ENCODE measurements around the gene H2BK1.

H2BK1 gene

DNA sequence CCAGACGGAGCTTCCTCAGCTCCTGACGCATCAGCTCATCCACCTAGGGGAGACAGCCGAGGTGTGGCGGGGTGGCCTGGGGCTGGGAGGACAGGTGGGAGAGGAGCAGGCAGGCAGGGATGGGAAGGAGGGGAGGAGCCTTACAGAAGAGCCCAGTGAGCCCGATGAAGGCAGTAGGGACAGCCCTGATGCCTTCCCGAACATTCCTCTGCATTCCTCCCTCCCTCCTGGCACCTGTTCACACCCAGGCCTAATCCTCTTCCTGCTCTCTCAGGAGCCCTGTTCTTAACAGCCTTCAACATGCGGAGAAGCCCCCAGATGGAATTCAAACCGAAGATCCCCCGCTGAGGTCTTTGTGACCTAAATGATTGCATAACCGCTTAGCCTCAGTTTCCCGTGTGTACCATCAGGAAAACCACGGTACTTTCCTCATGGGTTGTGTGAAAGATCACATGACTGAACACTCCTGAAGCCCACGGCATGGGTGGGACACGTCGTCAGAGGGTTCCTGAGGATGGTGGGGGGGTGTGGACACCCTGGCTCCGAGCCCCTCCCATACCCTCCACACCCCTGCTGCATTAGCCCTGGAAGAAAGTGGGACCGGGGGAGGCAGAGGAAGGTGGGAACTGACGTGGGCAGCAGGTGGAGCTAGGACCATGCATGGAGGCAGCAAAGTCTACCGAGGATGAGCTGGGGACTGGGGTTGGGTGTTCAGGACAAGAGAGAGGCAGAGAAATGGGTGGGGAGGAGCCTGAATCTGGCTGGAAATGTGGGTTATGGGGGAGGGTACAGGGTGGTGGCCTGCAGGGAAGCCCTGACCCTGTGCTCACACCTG lies 14.5 kb downstream of the H2BK1 start:
- H3K9me2 ChIP-seq (replicated peaks; ENCODE audit: control insufficient read depth, low read length), result no peaks in the 10 kb centered on the region
- no peaks in the 10 kb centered on the region for H3F3A ChIP-seq (ENCODE audit: control insufficient read depth, insufficient read depth)
- no peaks in the 10 kb centered on the region for H4K20me1 ChIP-seq (ENCODE audit: control insufficient read depth, insufficient read depth, low read depth, low read length)
- no peak overlapping the region for H3K27ac ChIP-seq (ENCODE audit: low read depth, low read length)
- no peaks in the 10 kb centered on the region for H3K9me3 ChIP-seq (ENCODE audit: control insufficient read depth, insufficient read depth, low read length)
- H3K27me3 ChIP-seq (ENCODE audit: control insufficient read depth, low read length), result peaks cover 13% of the 10 kb centered on the region
- no peak overlapping the region for H3K4me3 ChIP-seq (ENCODE audit: low read length)
- no peaks in the 10 kb centered on the region for H3K36me3 ChIP-seq (ENCODE audit: control insufficient read depth, low read length)
- TF ChIP-seq, protein P1, sequence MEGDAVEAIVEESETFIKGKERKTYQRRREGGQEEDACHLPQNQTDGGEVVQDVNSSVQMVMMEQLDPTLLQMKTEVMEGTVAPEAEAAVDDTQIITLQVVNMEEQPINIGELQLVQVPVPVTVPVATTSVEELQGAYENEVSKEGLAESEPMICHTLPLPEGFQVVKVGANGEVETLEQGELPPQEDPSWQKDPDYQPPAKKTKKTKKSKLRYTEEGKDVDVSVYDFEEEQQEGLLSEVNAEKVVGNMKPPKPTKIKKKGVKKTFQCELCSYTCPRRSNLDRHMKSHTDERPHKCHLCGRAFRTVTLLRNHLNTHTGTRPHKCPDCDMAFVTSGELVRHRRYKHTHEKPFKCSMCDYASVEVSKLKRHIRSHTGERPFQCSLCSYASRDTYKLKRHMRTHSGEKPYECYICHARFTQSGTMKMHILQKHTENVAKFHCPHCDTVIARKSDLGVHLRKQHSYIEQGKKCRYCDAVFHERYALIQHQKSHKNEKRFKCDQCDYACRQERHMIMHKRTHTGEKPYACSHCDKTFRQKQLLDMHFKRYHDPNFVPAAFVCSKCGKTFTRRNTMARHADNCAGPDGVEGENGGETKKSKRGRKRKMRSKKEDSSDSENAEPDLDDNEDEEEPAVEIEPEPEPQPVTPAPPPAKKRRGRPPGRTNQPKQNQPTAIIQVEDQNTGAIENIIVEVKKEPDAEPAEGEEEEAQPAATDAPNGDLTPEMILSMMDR (IDR thresholded peaks at IDR 0.05; ENCODE audit: low read depth, low read length, poor library complexity, severe bottlenecking), result no peak
- TF ChIP-seq EZH2phosphoT487 (IDR thresholded peaks at IDR 0.05; ENCODE audit: borderline replicate concordance, low read length), result no peak
- H3K4me2 ChIP-seq (ENCODE audit: low read length), result no peak overlapping the region
- no peaks in the 10 kb centered on the region for H3K79me2 ChIP-seq (ENCODE audit: control insufficient read depth, low read length)
- H3K4me1 ChIP-seq (ENCODE audit: control insufficient read depth, low read length), result no peaks in the 10 kb centered on the region

DNA sequence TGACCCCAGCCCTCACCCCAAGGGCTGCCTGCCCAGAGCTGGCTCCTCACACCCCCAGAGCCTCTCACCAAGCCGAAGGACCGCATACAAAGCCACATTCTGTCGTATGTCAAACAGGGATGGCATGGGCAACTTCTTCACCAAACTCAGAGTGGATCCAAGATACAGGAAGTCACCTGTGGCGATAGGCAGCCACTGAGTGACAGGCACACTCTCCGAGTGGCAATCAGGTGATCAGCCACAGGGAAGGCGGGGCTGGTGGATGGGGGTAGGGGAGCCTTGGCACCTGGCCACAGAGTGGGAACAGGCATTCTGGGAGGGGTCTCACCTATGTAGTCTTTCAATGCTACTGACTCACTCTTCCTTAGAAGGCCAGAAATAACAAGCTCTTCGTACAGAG lies 16.1 kb downstream of the H2BK1 start:
- Histone ChIP-seq H3K9me2 (replicated peaks; ENCODE audit: control insufficient read depth, low read length) (no peaks in the 10 kb centered on the region), H3K79me2 (ENCODE audit: control insufficient read depth, low read length) (no peaks in the 10 kb centered on the region), H3K4me2 (ENCODE audit: low read length) (no peak overlapping the region), H3K9me3 (ENCODE audit: control insufficient read depth, insufficient read depth, low read length) (no peaks in the 10 kb centered on the region), H4K20me1 (ENCODE audit: control insufficient read depth, insufficient read depth, low read depth, low read length) (no peaks in the 10 kb centered on the region), H3F3A (ENCODE audit: control insufficient read depth, insufficient read depth) (no peaks in the 10 kb centered on the region), H3K4me1 (ENCODE audit: control insufficient read depth, low read length) (no peaks in the 10 kb centered on the region), H3K27ac (ENCODE audit: low read depth, low read length) (no peak overlapping the region), H3K27me3 (ENCODE audit: control insufficient read depth, low read length) (peaks cover 29% of the 10 kb centered on the region), H3K36me3 (ENCODE audit: control insufficient read depth, low read length) (no peaks in the 10 kb centered on the region), H3K4me3 (ENCODE audit: low read length) (no peak overlapping the region)
- TF ChIP-seq, protein P1 (IDR thresholded peaks at IDR 0.05; ENCODE audit: low read depth, low read length, poor library complexity, severe bottlenecking), result no peak
- no peak for TF ChIP-seq EZH2phosphoT487 (IDR thresholded peaks at IDR 0.05; ENCODE audit: borderline replicate concordance, low read length)

DNA sequence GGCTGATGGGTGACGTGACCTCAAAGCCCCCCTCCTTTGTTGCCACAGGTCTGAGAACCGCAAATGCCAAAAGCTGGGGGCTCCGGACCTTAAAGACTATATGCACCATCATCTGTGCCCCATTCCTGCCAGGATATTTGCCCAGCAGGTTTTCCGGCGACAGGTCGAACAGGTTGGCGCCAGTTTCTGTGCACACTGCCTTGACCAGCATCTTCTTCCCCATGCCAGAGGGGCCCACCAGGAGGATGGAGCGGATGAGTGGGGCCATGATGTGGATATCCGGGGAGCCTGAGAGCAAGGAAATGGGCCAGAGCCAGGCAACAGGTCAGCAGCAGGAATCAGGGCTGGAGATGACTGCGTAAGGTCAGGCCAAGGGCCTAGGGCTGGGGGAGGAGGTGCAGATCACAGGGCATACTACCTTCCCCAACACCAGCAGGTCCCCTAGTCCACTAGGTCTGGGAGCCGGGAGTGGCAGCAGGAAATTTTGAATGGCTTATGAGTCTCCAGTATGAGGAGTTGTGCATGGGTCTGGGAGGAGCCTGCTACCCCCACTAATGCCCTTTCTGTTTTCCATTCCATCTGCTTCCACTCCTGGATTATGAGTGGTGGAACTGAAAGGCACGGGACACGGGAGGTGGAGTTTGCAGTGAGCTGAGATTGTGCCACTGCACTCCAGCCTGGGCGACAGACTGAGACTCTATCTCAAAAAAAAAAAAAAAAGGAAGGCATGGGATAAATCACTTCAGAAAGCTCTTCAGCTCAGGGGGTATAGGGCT lies 16.9 kb downstream of the H2BK1 start:
- no peaks in the 10 kb centered on the region for H3K36me3 ChIP-seq (ENCODE audit: control insufficient read depth, low read length)
- no peaks in the 10 kb centered on the region for H3K79me2 ChIP-seq (ENCODE audit: control insufficient read depth, low read length)
- no peaks in the 10 kb centered on the region for H3K9me3 ChIP-seq (ENCODE audit: control insufficient read depth, insufficient read depth, low read length)
- no peaks in the 10 kb centered on the region for H3K9me2 ChIP-seq (replicated peaks; ENCODE audit: control insufficient read depth, low read length)
- no peaks in the 10 kb centered on the region for H3K4me1 ChIP-seq (ENCODE audit: control insufficient read depth, low read length)
- no peaks in the 10 kb centered on the region for H3F3A ChIP-seq (ENCODE audit: control insufficient read depth, insufficient read depth)
- H3K27ac ChIP-seq (ENCODE audit: low read depth, low read length), result no peak overlapping the region
- no peak overlapping the region for H3K4me3 ChIP-seq (ENCODE audit: low read length)
- H4K20me1 ChIP-seq (ENCODE audit: control insufficient read depth, insufficient read depth, low read depth, low read length), result no peaks in the 10 kb centered on the region
- H3K4me2 ChIP-seq (ENCODE audit: low read length), result no peak overlapping the region
- H3K27me3 ChIP-seq (ENCODE audit: control insufficient read depth, low read length), result peaks cover 35% of the 10 kb centered on the region
- TF ChIP-seq EZH2phosphoT487 (IDR thresholded peaks at IDR 0.05; ENCODE audit: borderline replicate concordance, low read length), result no peak
- TF ChIP-seq, protein P1 (IDR thresholded peaks at IDR 0.05; ENCODE audit: low read depth, low read length, poor library complexity, severe bottlenecking), result no peak

Measured in DOHH2 (cell line).